SK-N-SH (cell line): Measurements from ENCODE around the gene PELI2. TPM values are rescaled to one million over a fixed set of nuclear protein-coding genes. Genes with fewer than 3 reads are reported as not detected.

Source experiments
- CTCF ChIA-PET: fragments of 300-600, 350-600 bp; formaldehyde crosslinking; extraction: SDS; loops from one replicate; lab custom pipeline; 2021; lab: Yijun Ruan, JAX
- POLR2A ChIA-PET: fragments of 350-600 bp; sonication (Branson Sonifier 250); formaldehyde crosslinking; extraction: SDS; loops from one replicate; lab custom pipeline; 2020; ENCODE audit warnings: antibody characterized with exemption, inconsistent platforms; lab: Yijun Ruan, JAX
- DNase-seq: peaks from one replicate; pipeline ENCODE4 v3.0.0; 2012
- H2AFZ ChIP-seq: fragments of 200-600 bp; sonication (generic); 2 replicates; pipeline ENCODE4 v1.8.1; 2016; ENCODE audit warnings: antibody characterized with exemption, mild to moderate bottlenecking, low read depth
- H3F3A ChIP-seq: fragments of 200-600 bp; sonication (generic); replicated peaks from 2 replicates; pipeline ENCODE3; 2016; ENCODE audit warnings: antibody characterized with exemption, mild to moderate bottlenecking; ENCODE audit not compliant: insufficient read depth
- H3K27ac ChIP-seq, 2 experiments: fragments of 200-500 bp in 1 of 2; fragments of 200-600 bp in 1 of 2; sonication (Bioruptor generic) in 1 of 2; sonication (generic), shearing (Covaris generic) in 1 of 2; 2 replicates each; pipeline versions ENCODE4 v1.5.1 to v1.6.1; 2014 to 2016; ENCODE audit warnings: low read depth in 2 of 2, inconsistent platforms in 1 of 2, low read length in 1 of 2, mild to moderate bottlenecking in 1 of 2, mixed read lengths in 1 of 2
- H3K27me3 ChIP-seq: fragments of 200-600 bp; sonication (generic), shearing (Covaris generic); 2 replicates; pipeline ENCODE4 v1.6.1; 2016; ENCODE audit warnings: mixed run types; ENCODE audit not compliant: insufficient read depth
- H3K36me3 ChIP-seq, 2 experiments: fragments of 200-500 bp in 1 of 2; fragments of 200-600 bp in 1 of 2; sonication (Bioruptor generic) in 1 of 2; sonication (generic) in 1 of 2; replicated peaks in 1 of 2; 2 replicates each; pipeline versions ENCODE3 to v1.5.1; 2014 to 2016; ENCODE audit warnings: low read length in 1 of 2, mild to moderate bottlenecking in 1 of 2; ENCODE audit not compliant: insufficient read depth in 2 of 2, control insufficient read depth in 1 of 2
- H3K4me1 ChIP-seq, 2 experiments: fragments of 200-500 bp in 1 of 2; fragments of 200-600 bp in 1 of 2; sonication (Bioruptor generic) in 1 of 2; sonication (generic), shearing (Covaris generic) in 1 of 2; 2 replicates each; pipeline versions ENCODE4 v1.5.1 to v1.6.1; 2014 to 2016; ENCODE audit warnings: low read depth in 1 of 2, low read length in 1 of 2, mixed run types in 1 of 2; ENCODE audit not compliant: insufficient read depth in 2 of 2, control insufficient read depth in 1 of 2
- H3K4me2 ChIP-seq: fragments of 200-600 bp; sonication (generic), shearing (Covaris generic); 2 replicates; pipeline ENCODE4 v1.6.1; 2017; ENCODE audit warnings: mixed run types
- H3K4me3 ChIP-seq, 2 experiments: fragments of 200-500 bp in 1 of 2; fragments of 200-600 bp in 1 of 2; sonication (Bioruptor generic) in 1 of 2; sonication (generic), shearing (Covaris generic) in 1 of 2; 2 replicates each; pipeline versions ENCODE4 v1.5.1 to v1.8.1; 2014 to 2016; ENCODE audit warnings: low read depth in 2 of 2, inconsistent platforms in 1 of 2, low read length in 1 of 2, mild to moderate bottlenecking in 1 of 2, mixed read lengths in 1 of 2, moderate library complexity in 1 of 2
- H3K79me2 ChIP-seq: fragments of 200-600 bp; sonication (generic); 2 replicates; pipeline ENCODE4 v1.8.1; 2017; ENCODE audit warnings: mild to moderate bottlenecking; ENCODE audit not compliant: insufficient read depth
- H3K9ac ChIP-seq: fragments of 200-600 bp; sonication (generic); 2 replicates; pipeline ENCODE4 v1.6.1; 2017; ENCODE audit warnings: mixed run types
- H3K9me2 ChIP-seq: fragments of 200-600 bp; sonication (generic); 2 replicates; pipeline ENCODE4 v1.6.1; 2017; ENCODE audit warnings: mixed run types
- H3K9me3 ChIP-seq: fragments of 200-600 bp; sonication (generic); 2 replicates; pipeline ENCODE4 v1.6.1; 2017; ENCODE audit warnings: mixed run types, mild to moderate bottlenecking, moderate library complexity
- H4K20me1 ChIP-seq: fragments of 200-600 bp; sonication (generic); 2 replicates; pipeline ENCODE4 v1.6.1; 2017; ENCODE audit warnings: mild to moderate bottlenecking, mixed run types; ENCODE audit not compliant: insufficient read depth
- CHD2 ChIP-seq: fragments of 150-350 bp; IDR thresholded peaks from 2 replicates; pipeline ENCODE4 v1.6.1; 2018; ENCODE audit warnings: low read length; ENCODE audit not compliant: partially characterized antibody
- ELF1 ChIP-seq: IDR thresholded peaks from 2 replicates; pipeline ENCODE4 v1.4.0; 2012
- FOXJ3 ChIP-seq: sonication (generic); formaldehyde crosslinking; IDR thresholded peaks from 2 replicates; pipeline ENCODE4 v1.5.1; 2020; ENCODE audit warnings: mild to moderate bottlenecking, missing genetic modification reagents
- FOXM1 ChIP-seq: IDR thresholded peaks from 2 replicates; pipeline ENCODE4 v1.4.0; 2012; ENCODE audit warnings: low read depth, mild to moderate bottlenecking
- GATA2 ChIP-seq: sonication (generic); formaldehyde crosslinking; IDR thresholded peaks from 2 replicates; pipeline ENCODE4 v1.5.0; 2020; ENCODE audit warnings: mild to moderate bottlenecking, missing genetic modification reagents
- MAX ChIP-seq: IDR thresholded peaks from 2 replicates; pipeline ENCODE4 v1.4.0; 2012; ENCODE audit warnings: low read depth
- MEF2A ChIP-seq: IDR thresholded peaks from 2 replicates; pipeline ENCODE4 v1.4.0; 2012; ENCODE audit warnings: low read depth, borderline replicate concordance
- MXI1 ChIP-seq: IDR thresholded peaks from 2 replicates; pipeline ENCODE4 v1.6.1; 2012; ENCODE audit warnings: mild to moderate bottlenecking, low read depth, low read length, improper control_type of control experiment
- NFIC ChIP-seq: IDR thresholded peaks from 2 replicates; pipeline ENCODE4 v1.4.0; 2012; ENCODE audit warnings: borderline replicate concordance
- NRF1 ChIP-seq: IDR thresholded peaks from 2 replicates; pipeline ENCODE4 v1.6.1; 2012; ENCODE audit warnings: low read depth, mild to moderate bottlenecking, low read length
- POLR2AphosphoS5 ChIP-seq: IDR thresholded peaks from 2 replicates; pipeline ENCODE4 v1.6.1; 2012; ENCODE audit warnings: low read depth, low read length
- RFX5 ChIP-seq: IDR thresholded peaks from 2 replicates; pipeline ENCODE4 v1.6.1; 2012; ENCODE audit warnings: mild to moderate bottlenecking, improper control_type of control experiment, low read length
- RXRA ChIP-seq: IDR thresholded peaks from 2 replicates; pipeline ENCODE4 v1.4.0; 2012; ENCODE audit warnings: low read depth, mild to moderate bottlenecking, borderline replicate concordance
- SIN3A ChIP-seq: IDR thresholded peaks from 2 replicates; pipeline ENCODE4 v1.6.1; 2012; ENCODE audit warnings: low read depth, mild to moderate bottlenecking, low read length, moderate library complexity, borderline replicate concordance
- SMC3 ChIP-seq: IDR thresholded peaks from 2 replicates; pipeline ENCODE4 v1.6.1; 2012; ENCODE audit warnings: low read depth, low read length, improper control_type of control experiment
- TAF1 ChIP-seq: IDR thresholded peaks from 2 replicates; pipeline ENCODE4 v1.6.1; 2012; ENCODE audit warnings: low read depth, mild to moderate bottlenecking, low read length, moderate library complexity, borderline replicate concordance
- TCF12 ChIP-seq: IDR thresholded peaks from 2 replicates; pipeline ENCODE4 v1.4.0; 2012
- USF1 ChIP-seq: IDR thresholded peaks from 2 replicates; pipeline ENCODE4 v1.4.0; 2012; ENCODE audit warnings: low read depth, borderline replicate concordance
- USF2 ChIP-seq: fragments of 150-350 bp; IDR thresholded peaks from 2 replicates; pipeline ENCODE4 v1.6.1; 2017; ENCODE audit warnings: antibody characterized with exemption, low read length, low read depth, borderline replicate concordance
- YY1 ChIP-seq: IDR thresholded peaks from 2 replicates; pipeline ENCODE4 v1.4.0; 2012; ENCODE audit warnings: low read depth, mild to moderate bottlenecking
- WGBS: methylation state at CpG from one replicate; pipeline ENCODE4 v1.1.6; 2017; ENCODE audit warnings: low lambda C conversion rate; 5-methylcytosine and 5-hydroxymethylcytosine counted together
- polyA plus RNA-seq, 3 experiments: library from polyadenylated mRNA; depleted of rRNA; stranded (reverse); fragments of >200 nt; gene quantifications; 2 replicates each; pipeline ENCODE4 v1.2.3, GENCODE V29; 2012
- TF ChIP-seq, protein P1 (sequence below): IDR thresholded peaks from 2 replicates; pipeline ENCODE4; 2012
- TF ChIP-seq, protein P2 (sequence below): IDR thresholded peaks from 2 replicates; pipeline ENCODE4 v1.6.1; 2012; ENCODE audit warnings: mild to moderate bottlenecking, low read depth, low read length, moderate library complexity

Gene PELI2
- polyA plus RNA-seq, 1 of the 3 experiments (the other 2 are of a cell fraction), result not detected

DNA sequence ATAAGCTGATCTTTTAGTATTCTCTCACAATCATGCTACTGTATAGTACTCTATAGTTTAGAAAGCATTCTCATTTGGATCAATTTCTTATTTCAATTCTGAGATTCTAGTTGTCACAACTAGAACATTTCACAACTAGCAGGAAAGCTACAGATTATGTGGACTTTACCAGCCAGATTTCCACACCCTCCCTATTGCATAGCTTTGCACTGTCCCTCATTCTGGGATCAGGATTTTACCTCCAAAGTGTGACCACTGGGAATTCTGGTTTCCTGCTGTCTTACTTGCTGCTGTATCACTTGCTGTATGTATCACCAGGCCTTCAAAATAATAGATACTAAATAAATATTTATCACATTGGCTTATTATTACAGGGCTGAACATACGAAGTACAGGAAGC lies 10.2 kb upstream of the PELI2 start:
- peaks cover 21% of the 10 kb centered on the region; the same call in 1 of the 2 replicates for H3K27me3 ChIP-seq
- ChIA-PET POLR2A (no interaction called here), CTCF (no interaction called here)
- TF ChIP-seq, protein P1, sequence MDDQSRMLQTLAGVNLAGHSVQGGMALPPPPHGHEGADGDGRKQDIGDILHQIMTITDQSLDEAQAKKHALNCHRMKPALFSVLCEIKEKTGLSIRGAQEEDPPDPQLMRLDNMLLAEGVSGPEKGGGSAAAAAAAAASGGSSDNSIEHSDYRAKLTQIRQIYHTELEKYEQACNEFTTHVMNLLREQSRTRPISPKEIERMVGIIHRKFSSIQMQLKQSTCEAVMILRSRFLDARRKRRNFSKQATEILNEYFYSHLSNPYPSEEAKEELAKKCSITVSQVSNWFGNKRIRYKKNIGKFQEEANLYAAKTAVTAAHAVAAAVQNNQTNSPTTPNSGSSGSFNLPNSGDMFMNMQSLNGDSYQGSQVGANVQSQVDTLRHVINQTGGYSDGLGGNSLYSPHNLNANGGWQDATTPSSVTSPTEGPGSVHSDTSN, result no peak
- TF ChIP-seq MAX (no peak), POLR2AphosphoS5 (no peak), CHD2 (no peak), FOXJ3 (CRISPR knock-in tag) (no peak), FOXM1 (no peak), SMC3 (no peak), ELF1 (no peak), TAF1 (no peak)
- H3K27ac ChIP-seq, result no peak overlapping the region
- no peak for DNase-seq
- H3K4me2 ChIP-seq, result no peak overlapping the region
- H3K4me3 ChIP-seq, result no peak overlapping the region
- H3K9ac ChIP-seq, result no peak overlapping the region
- no peaks in the 10 kb centered on the region for H3K36me3 ChIP-seq
- 4% methylated on average over 1 of the region's 1 CpG for WGBS
- no peaks in the 10 kb centered on the region for H4K20me1 ChIP-seq
- H3K79me2 ChIP-seq, result no peaks in the 10 kb centered on the region
- no peaks in the 10 kb centered on the region for H3K4me1 ChIP-seq
- no peaks in the 10 kb centered on the region for H3K9me2 ChIP-seq
- H2AFZ ChIP-seq, result no peak overlapping the region
- no peaks in the 10 kb centered on the region for H3F3A ChIP-seq
- no peaks in the 10 kb centered on the region for H3K9me3 ChIP-seq

DNA sequence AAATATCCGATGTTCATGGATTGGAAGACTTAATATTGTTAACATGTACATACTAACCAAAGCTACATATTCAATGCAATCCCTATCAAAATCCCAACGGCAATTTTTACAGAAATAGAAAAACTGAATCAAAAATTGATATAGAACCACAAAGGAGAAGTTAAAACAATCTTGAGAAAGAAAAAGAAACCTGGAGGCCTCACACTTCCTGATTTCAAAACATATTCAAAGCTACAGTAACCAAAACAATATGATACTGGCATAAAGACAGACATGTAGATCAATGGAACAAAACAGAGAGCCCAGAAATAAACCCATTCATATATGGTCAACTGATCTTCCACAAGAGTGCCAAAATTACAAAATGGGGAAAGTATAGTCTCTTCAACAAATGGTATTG lies 5.4 kb upstream of the PELI2 start:
- TF ChIP-seq MEF2A (no peak), NFIC (no peak), USF2 (no peak), NRF1 (no peak), RXRA (no peak), TAF1 (no peak), RFX5 (no peak), FOXJ3 (CRISPR knock-in tag) (no peak), USF1 (no peak), GATA2 (CRISPR knock-in tag) (no peak), POLR2AphosphoS5 (no peak), TCF12 (no peak), MXI1 (no peak), SIN3A (no peak), YY1 (no peak)
- TF ChIP-seq, protein P2, sequence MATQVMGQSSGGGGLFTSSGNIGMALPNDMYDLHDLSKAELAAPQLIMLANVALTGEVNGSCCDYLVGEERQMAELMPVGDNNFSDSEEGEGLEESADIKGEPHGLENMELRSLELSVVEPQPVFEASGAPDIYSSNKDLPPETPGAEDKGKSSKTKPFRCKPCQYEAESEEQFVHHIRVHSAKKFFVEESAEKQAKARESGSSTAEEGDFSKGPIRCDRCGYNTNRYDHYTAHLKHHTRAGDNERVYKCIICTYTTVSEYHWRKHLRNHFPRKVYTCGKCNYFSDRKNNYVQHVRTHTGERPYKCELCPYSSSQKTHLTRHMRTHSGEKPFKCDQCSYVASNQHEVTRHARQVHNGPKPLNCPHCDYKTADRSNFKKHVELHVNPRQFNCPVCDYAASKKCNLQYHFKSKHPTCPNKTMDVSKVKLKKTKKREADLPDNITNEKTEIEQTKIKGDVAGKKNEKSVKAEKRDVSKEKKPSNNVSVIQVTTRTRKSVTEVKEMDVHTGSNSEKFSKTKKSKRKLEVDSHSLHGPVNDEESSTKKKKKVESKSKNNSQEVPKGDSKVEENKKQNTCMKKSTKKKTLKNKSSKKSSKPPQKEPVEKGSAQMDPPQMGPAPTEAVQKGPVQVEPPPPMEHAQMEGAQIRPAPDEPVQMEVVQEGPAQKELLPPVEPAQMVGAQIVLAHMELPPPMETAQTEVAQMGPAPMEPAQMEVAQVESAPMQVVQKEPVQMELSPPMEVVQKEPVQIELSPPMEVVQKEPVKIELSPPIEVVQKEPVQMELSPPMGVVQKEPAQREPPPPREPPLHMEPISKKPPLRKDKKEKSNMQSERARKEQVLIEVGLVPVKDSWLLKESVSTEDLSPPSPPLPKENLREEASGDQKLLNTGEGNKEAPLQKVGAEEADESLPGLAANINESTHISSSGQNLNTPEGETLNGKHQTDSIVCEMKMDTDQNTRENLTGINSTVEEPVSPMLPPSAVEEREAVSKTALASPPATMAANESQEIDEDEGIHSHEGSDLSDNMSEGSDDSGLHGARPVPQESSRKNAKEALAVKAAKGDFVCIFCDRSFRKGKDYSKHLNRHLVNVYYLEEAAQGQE, result no peak
- TF ChIP-seq, protein P1, result no peak
- Histone ChIP-seq H3K9me3 (no peaks in the 10 kb centered on the region), H3K9ac (no peak overlapping the region), H4K20me1 (no peaks in the 10 kb centered on the region), H3K27ac (no peak overlapping the region), H2AFZ (no peak overlapping the region), H3K36me3 (no peaks in the 10 kb centered on the region), H3K4me3 (no peak overlapping the region), H3K27me3 (peaks cover 34% of the 10 kb centered on the region; the same call in 1 of the 2 replicates), H3K79me2 (no peaks in the 10 kb centered on the region), H3K4me1 (peaks cover 0 to 1% of the 10 kb centered on the region in 2 experiments; a peak in 1 of 4 replicates), H3K4me2 (no peak overlapping the region), H3F3A (no peaks in the 10 kb centered on the region), H3K9me2 (no peaks in the 10 kb centered on the region)
- no peak for DNase-seq
- 3% methylated on average over 2 of the region's 2 CpGs for WGBS
- CTCF ChIA-PET, result no interaction called here
- POLR2A ChIA-PET, result no interaction called here
